H1 (cell line): ENCODE measurements around the gene SWT1. TPM values are rescaled to one million over a fixed set of nuclear protein-coding genes. Genes with fewer than 3 reads are reported as not detected.

Experiments
- TEAD4 ChIP-seq: IDR thresholded peaks from 2 replicates; pipeline ENCODE4 v1.6.1; 2012; ENCODE audit warnings: low read depth, low read length, inconsistent platforms, mixed read lengths
- polyA plus RNA-seq, 7 experiments: library from polyadenylated mRNA; depleted of rRNA in 3 of 7; stranded (reverse) in 5 of 7; unstranded in 2 of 7; fragments of >200 nt in 5 of 7; fragments of 200-250 nt in 2 of 7; gene quantifications; 1 replicate in 5 of 7; 2 replicates in 1 of 7; 4 replicates in 1 of 7; pipeline versions ENCODE4 v1.2.1 to v1.2.3, GENCODE V29; 2011 to 2013; ENCODE audit warnings: missing spikeins in 2 of 7, mixed read lengths in 2 of 7
- total RNA-seq: library from RNA; stranded (reverse); fragmentation: NEBNext Ultra II Directional; extraction: Animal tissue kit (Norgen Biotek cat#: 25700); gene quantifications from 2 replicates; pipeline ENCODE4 v1.2.1, GENCODE V29; 2021

Gene SWT1
- total and polyA plus RNA-seq, 2 of the 8 experiments (the other 6 are each of a cell fraction or from before 2014, with no cell fraction given): 1.4 to 6.2 TPM

DNA sequence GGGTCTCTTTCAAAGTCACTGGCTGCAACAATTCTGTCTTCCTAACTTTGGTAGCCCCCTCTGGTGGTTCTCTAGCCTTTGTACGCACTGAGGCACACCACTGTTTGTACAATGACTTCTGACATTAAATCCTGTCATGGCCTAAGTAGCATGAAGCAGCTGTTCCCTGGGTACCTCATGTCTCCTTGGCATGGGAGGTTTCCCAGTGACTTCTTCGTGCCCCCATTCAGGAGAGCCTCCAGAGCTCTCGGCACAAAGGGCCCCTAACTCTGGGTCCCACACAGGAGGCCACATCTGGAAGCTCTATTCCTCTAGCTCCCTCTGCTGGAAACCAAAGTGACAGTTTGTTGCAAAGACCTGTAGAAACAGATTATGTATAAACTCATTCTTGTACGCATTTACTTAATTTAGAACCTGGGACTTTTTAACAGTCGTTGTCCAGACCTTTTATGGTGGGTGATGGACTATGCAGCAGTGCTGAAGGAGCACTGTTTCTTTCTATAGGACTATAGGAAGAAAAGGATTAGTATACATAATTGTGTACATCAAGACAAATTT is 13.4 kb downstream of the SWT1 start (continued):
- no peak for TF ChIP-seq TEAD4
- TF ChIP-seq, all 59 proteins: peak for 4
